Skeletal muscle tissue (tissue), 4 donors: ENCODE results near the gene MAGI1. TPM values are rescaled to one million over a fixed set of nuclear protein-coding genes. Genes with fewer than 3 reads are reported as not detected.

Experiments used
- H3K27ac ChIP-seq: one replicate; pipeline ENCODE4 v1.7.0; 2013; ENCODE audit warnings: mild to moderate bottlenecking, low read depth, low read length, inconsistent platforms
- H3K27me3 ChIP-seq, 3 donors: one replicate each; pipeline ENCODE4 v1.7.0; 2013; ENCODE audit warnings: low read length in 3 of 3; ENCODE audit not compliant: control insufficient read depth in 3 of 3, insufficient read depth in 3 of 3
- H3K36me3 ChIP-seq, 3 donors: one replicate each; pipeline ENCODE4 v1.7.0; 2013; ENCODE audit warnings: low read length in 3 of 3; ENCODE audit not compliant: control insufficient read depth in 3 of 3, insufficient read depth in 3 of 3
- H3K4me1 ChIP-seq, 3 donors: one replicate each; pipeline ENCODE4 v1.7.0; 2013; ENCODE audit warnings: low read length in 3 of 3, mild to moderate bottlenecking in 3 of 3; ENCODE audit not compliant: control insufficient read depth in 3 of 3, insufficient read depth in 3 of 3
- H3K4me3 ChIP-seq, 3 donors: one replicate each; pipeline ENCODE4 v1.7.0; 2013; ENCODE audit warnings: low read length in 3 of 3
- H3K9ac ChIP-seq, 3 donors: one replicate each; pipeline ENCODE4 v1.7.0; 2013; ENCODE audit warnings: low read length in 3 of 3, mild to moderate bottlenecking in 3 of 3, moderate library complexity in 2 of 3, low read depth in 1 of 3
- H3K9me3 ChIP-seq, 3 donors: one replicate each; pipeline ENCODE4 v1.7.0; 2013; ENCODE audit warnings: low read length in 3 of 3; ENCODE audit not compliant: control insufficient read depth in 3 of 3
- total RNA-seq: library from RNA; depleted of rRNA; stranded (reverse); fragments of >200 nt; gene quantifications from one replicate; pipeline ENCODE4 v1.2.3, GENCODE V29; 2014
- donor health status: Osteomylitis.

Gene MAGI1
- total RNA-seq, 1 donor from 2014 or later = 23.5 TPM

GRCh38 chr3:66041116-66041515 is 2.4 kb upstream of the MAGI1 start:
- H3K9me3 ChIP-seq = no peaks in the 10 kb centered on the region
- H3K27ac ChIP-seq = no peak overlapping the region
- H3K4me3 ChIP-seq = no peak overlapping the region
- no peak overlapping the region for H3K9ac ChIP-seq
- no peaks in the 10 kb centered on the region for H3K36me3 ChIP-seq
- H3K27me3 ChIP-seq = no peaks in the 10 kb centered on the region
- peaks cover 16 to 24% (median 16%) of the 10 kb centered on the region in 3 donors for H3K4me1 ChIP-seq

- Histone ChIP-seq H3K4me1 (peaks cover 20 to 24% (median 21%) of the 10 kb centered on the region in 3 donors), H3K4me3 (peak overlapping the region; percentile 88 to 92 (median 91)), H3K27me3 (no peaks in the 10 kb centered on the region), H3K27ac (peak overlapping the region; percentile 87), H3K9me3 (no peaks in the 10 kb centered on the region), H3K9ac (peak overlapping the region; percentile 78 to 94 (median 92)), H3K36me3 (no peaks in the 10 kb centered on the region)
Observed at GRCh38 chr3:66039590-66039887, 821 bp upstream of the MAGI1 start.

GRCh38 chr3:66038384-66038725 is 363 bp downstream of the MAGI1 start:
- Histone ChIP-seq H3K27me3 (no peaks in the 10 kb centered on the region), H3K36me3 (no peaks in the 10 kb centered on the region), H3K9ac (peak overlapping the region; percentile 67 to 94 (median 86)), H3K9me3 (no peaks in the 10 kb centered on the region), H3K4me1 (peaks cover 20 to 24% (median 21%) of the 10 kb centered on the region in 3 donors), H3K27ac (peak overlapping the region; percentile 87), H3K4me3 (peak overlapping the region; percentile 87 to 95 (median 91))

GRCh38 chr3:66037986-66038369 is 740 bp downstream of the MAGI1 start:
- no peaks in the 10 kb centered on the region for H3K9me3 ChIP-seq
- H3K4me3 ChIP-seq = peak overlapping the region; percentile 87 to 95 (median 91)
- peaks cover 20 to 24% (median 21%) of the 10 kb centered on the region in 3 donors for H3K4me1 ChIP-seq
- H3K9ac ChIP-seq = peak overlapping the region; percentile 67 to 94 (median 86)
- no peaks in the 10 kb centered on the region for H3K36me3 ChIP-seq
- peak overlapping the region; percentile 87 for H3K27ac ChIP-seq
- no peaks in the 10 kb centered on the region for H3K27me3 ChIP-seq

GRCh38 chr3:66037330-66037985 is 1.3 kb downstream of the MAGI1 start:
- H3K36me3 ChIP-seq = no peaks in the 10 kb centered on the region
- peak overlapping the region; percentile 67 to 94 (median 86) for H3K9ac ChIP-seq
- H3K27me3 ChIP-seq = no peaks in the 10 kb centered on the region
- no peaks in the 10 kb centered on the region for H3K9me3 ChIP-seq
- H3K27ac ChIP-seq = peak overlapping the region; percentile 87
- H3K4me1 ChIP-seq = peaks cover 20 to 24% (median 21%) of the 10 kb centered on the region in 3 donors
- H3K4me3 ChIP-seq = peak overlapping the region; percentile 87 to 95 (median 91)

- Histone ChIP-seq H3K36me3 (no peaks in the 10 kb centered on the region), H3K27me3 (no peaks in the 10 kb centered on the region), H3K9ac (peak overlapping the region; percentile 67 to 94 (median 86)), H3K9me3 (no peaks in the 10 kb centered on the region), H3K4me3 (peak overlapping the region; percentile 87 to 95 (median 91)), H3K27ac (peak overlapping the region; percentile 87), H3K4me1 (peaks cover 20 to 24% (median 21%) of the 10 kb centered on the region in 3 donors)
Observed at GRCh38 chr3:66036586-66037148, 2.1 kb downstream of the MAGI1 start.

- H3K27ac ChIP-seq = no peak overlapping the region
- H3K9me3 ChIP-seq = no peaks in the 10 kb centered on the region
- H3K4me1 ChIP-seq = peaks cover 23 to 27% (median 24%) of the 10 kb centered on the region in 3 donors
- H3K9ac ChIP-seq = peak overlapping the region in 1 of 3 donors; percentile 34
- H3K36me3 ChIP-seq = no peaks in the 10 kb centered on the region
- H3K27me3 ChIP-seq = no peaks in the 10 kb centered on the region
- H3K4me3 ChIP-seq = peak overlapping the region in 2 of 3 donors; percentile 42 to 87
Observed at GRCh38 chr3:66035763-66036477, 2.8 kb downstream of the MAGI1 start.

GRCh38 chr3:66033241-66034138 is 5.2 kb downstream of the MAGI1 start:
- H3K36me3 ChIP-seq = no peaks in the 10 kb centered on the region
- peaks cover 30 to 37% (median 34%) of the 10 kb centered on the region in 3 donors for H3K4me1 ChIP-seq
- H3K27me3 ChIP-seq = no peaks in the 10 kb centered on the region
- H3K27ac ChIP-seq = no peak overlapping the region
- H3K9ac ChIP-seq = no peak overlapping the region
- H3K9me3 ChIP-seq = no peaks in the 10 kb centered on the region
- H3K4me3 ChIP-seq = no peak overlapping the region

GRCh38 chr3:66031102-66031698 is 7.5 kb downstream of the MAGI1 start:
- H3K36me3 ChIP-seq = no peaks in the 10 kb centered on the region
- H3K4me1 ChIP-seq = peaks cover 18 to 27% (median 18%) of the 10 kb centered on the region in 3 donors
- H3K27me3 ChIP-seq = no peaks in the 10 kb centered on the region
- H3K4me3 ChIP-seq = peak overlapping the region in 2 of 3 donors; percentile 15 to 16
- no peaks in the 10 kb centered on the region for H3K9me3 ChIP-seq
- H3K27ac ChIP-seq = no peak overlapping the region
- H3K9ac ChIP-seq = no peak overlapping the region
